HG03108 (cell line): ENCODE results near the gene TTC21A.

Source experiments
- ATAC-seq: cut with Tn5 transposase; IDR thresholded peaks from one replicate; pipeline ENCODE4 v1.9.1; 2021; ENCODE audit warnings: moderate library complexity; ENCODE audit not compliant: unreplicated experiment

The TTC21A gene

DNA sequence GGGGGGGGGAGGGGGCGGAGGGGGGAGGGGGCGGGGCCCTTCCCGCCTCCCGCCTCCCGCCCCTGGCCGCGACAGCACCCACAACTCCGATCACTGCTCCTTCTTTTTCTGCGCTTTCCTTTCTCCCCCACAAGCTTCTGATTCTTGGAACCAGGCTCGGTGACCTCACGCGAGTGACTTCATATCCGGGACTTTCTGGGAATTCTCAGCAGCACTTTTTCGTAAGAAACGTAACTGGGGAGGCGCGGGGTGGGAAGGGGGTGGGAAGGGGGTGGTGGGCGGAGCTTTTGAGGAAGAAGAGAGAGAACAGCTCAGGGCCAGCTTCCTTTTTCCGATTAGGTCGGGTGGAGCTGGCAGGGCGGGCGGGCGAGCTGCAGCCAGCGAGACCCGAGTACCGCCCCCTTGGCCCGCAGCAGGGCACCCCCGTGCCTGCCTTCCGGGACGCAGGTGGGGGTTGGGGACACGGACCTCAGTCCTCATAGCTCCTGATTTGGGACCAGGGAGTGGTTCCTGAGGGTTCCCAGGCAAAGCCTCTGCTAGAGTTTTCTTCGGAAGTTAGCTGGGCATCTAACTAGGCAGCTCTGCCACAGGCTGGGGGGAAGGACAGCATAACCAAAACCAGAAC, 70.3 kb downstream of the TTC21A start:
- ATAC-seq: peak; percentile 37

DNA sequence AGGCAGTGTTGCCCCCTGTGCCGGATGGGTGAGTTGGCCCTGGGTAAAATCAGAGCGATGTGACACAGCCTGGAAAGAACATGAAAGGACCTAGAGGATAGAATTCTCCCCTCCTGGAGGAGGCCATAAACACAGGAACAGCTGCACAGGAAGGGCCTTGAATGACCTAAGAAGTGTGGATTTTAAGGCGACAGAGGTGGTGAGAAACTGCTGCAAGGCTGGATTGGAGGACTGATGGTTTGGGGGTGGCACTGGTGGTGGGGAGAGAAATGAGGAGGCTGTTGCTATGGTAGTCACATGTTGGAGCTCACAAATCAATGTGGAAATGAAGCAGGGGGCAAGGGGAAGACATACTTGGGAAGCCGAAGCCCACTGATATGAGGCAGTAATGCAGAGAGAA, 71.1 kb downstream of the TTC21A start:
- ATAC-seq: no peak

DNA sequence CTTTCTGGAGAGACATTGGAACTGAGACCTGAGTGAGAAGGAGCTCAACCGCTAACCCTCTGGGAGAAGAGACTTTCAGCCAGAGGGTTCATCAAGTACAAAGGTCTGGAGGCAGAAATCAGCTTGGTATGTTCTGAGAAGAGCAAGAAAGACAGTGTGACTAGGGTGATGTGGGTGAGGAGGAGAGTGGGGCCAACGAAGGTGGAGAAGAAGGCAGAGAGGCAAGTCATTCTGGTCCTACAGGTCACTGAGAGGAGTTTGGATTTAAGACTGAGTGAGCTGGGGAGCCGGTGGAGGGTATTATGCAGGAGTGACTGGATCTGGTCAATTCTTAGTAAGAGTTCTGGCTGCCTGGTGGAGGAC, 72.7 kb downstream of the TTC21A start:
- ATAC-seq: no peak

DNA sequence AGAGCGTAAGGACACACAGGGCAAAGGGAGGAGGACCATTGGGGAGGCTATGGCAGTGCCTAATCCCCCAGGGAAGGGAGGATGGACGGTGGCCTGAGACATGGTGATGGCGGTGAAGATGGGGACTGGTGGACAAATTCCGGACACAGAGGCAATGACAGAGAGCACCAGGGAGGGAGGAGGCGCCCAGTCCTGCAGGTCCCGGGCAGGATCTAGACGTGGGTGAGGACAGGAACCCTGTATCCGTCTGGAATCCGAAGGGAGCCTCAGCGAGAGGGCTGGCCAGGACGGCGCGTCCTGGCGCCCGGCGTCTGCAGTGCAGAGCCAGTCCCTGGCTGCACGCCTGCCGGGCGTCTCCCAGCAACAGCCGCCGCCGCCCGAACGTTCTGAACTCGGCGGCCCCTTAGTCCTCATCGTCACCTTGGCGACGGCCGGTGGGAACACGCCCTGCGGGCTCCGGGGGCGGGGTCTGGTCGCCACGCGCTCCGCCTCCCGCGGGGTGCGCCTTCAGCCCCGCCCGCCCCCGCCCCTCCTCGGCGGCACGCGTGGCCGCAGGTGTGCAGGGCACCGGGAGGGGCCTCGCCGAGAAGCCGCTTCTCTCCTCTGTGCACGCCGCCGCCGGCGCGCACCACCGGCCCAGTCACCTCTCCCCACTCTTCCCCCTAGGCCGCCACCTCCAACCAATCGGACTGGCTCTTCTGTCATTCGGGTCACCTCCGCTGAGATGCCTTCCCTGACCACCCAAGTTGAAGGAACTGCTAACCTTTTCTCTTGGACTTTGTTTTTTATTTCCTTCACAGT, 73.3 kb downstream of the TTC21A start:
- peak; percentile 91 for ATAC-seq

DNA sequence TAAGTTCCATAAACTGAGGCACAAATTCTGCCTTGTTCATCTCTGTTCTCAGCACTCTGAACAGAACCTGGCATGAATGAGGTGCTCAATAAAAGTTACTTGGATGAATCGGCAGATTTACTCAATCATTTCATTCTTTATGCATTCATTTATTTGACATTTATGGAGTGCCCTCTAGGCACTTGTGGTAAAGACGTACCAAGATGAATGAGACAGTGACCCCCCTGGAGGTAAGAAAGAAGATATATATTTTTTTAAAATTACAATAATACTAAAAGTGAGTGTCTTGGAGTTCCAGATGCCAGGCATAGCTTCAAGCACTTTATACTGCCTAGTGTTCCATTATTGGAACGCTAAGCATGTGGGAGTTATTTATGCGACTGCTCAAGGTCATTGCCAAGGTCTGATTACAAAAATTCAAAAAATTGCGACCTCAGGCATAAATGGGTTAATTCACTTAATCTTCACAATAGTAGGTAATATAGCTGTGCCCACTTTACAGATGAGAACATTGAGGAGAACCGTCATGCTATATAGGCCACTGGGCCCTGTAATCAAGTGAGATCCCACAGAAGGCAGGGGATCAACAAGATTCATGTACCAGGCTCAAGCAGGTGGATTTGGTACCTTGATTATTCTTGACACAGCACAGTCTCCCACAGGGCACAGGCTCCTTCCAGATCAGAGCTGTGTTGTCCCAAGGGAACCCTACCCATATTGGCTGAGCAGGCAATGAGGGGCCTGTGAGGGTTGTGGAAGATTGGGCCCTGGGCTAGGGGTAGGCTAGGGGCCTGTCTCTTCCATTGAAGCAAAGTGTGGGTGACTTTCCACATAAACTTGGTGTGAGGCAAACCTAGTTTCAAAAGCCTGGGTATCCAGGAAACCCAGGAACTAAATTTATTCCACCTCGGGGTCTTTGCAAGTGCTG, 74.2 kb downstream of the TTC21A start:
- ATAC-seq: no peak

DNA sequence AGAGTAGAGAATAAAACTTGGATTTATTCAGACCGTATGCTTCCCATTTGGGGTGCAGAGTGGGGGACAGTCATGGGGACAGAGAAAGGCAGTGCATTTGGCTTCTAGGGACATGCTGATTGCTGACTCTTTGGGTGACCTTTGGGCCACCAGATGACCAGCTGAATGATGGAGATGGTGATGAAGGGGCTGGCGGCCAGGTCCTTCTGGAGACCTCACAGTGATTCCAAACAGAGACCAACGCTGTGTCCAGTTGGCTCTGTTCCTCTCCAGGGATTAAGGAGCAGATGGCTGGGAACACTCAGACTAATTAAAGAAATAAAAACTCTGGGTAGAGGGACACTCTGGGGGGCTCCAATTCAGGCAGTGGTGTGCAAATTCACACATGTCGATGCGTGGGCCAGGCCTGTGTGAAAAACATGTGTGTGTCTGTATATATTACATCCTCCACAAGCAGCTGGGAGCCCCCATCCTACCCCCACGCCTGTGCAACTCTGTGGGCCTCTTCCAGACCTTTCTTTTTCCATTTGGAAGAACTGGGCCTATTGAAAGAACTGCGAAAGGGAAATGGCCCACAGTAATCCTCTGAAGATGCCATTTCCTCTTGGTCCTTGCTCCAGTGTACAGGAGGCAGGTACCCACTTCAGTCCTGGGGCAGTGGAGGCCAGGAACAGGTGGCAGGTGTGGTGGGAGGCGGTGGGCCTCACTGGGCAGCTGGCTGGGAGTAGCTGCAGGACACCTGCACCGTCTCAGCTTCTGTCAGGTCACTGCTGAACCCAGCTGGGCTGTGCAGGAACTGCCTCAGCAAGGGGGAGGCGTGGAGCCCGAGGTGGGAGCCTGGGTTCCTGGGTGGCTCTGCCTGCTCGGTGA, 76.0 kb downstream of the TTC21A start:
- ATAC-seq: no peak

DNA sequence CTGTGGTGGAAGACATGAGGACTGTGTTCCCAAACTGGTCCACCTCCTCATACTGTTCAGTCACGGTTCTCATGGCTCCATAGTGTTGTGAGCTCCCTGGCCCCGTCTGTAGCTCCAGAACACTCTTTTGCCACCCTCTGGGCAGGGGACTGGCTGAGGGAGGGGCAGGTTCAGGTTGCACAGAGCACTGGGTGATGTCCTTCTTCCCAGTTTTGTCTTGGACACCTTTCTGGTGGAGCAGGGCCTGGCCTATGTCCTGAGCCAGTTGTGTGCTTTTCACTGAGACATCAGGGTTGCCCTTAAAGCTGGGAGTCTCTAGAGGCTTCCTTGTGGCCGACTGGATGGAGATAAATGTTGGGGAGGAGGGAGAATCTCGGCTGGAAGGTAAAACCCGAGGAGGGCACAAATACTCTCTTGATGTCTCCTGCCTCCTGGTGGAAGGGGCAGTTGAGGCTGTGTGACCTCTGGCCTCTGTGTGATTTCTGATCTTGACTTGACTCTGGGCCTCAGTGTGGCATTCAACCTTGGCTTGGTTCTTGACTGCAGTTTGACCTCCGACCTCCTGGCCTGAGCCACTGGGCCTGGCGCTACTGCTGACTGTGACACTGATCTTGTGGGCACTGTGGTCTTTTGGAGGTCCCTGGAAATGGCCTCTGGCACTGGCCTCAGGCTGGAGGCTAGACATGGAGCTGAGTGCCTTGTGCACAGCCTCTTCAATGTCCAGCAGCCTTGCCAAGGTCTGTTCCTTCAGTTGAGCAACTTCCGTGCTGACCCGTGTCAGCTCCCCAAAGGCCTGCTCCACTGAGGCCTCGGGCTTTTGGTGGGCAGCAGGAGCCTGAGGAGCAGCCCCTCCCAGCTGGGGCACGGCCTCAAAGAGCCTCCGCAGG, 76.8 kb downstream of the TTC21A start:
- ATAC-seq: no peak

DNA sequence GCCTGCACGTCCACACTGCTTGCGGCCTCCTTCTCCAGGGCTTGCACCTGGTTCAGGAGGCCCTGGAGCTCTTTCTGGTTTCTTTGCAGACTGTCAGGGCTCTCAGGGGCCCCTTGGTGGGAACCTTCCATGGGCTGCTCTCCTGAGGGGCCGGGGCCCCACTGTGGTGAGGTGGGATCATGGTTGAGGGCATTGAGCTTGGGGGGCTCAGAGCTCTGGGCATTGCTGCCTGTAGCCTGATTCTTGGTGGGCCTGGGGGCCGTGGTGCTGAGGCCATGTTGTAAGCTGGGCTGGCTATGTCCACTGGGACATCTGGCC, 77.4 kb downstream of the TTC21A start:
- no peak for ATAC-seq

DNA sequence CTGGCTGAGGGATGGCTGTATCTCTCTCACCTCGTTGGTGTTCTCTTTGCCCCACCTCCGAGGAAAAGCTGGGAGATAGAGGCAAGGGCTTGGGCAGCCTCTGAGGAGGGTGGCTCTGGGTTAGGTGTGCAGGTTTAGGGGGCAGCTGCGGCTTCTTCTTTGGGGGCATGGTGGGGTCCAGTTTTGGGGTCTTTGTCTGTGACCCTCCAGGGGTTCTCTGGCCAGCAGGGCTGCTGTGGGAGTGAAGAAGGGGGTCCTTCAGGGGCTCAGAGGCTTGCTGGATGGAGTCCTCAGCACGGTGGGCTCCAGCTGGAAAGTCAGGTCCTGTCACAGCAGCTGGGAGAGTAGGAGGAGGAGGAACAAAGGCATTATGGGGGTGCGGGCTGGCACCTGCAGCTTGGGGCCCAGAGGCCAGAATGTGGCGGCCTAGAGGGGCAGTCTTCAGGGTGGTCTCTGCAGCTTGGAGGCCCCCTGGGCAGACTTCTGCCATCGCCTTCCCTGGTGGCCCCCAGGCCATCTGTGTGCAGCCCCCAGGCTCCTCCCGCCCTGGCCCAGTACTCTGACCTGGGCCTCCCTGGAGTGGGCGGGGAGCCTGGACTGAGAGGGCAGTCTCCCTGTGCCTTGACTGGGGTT, 78.0 kb downstream of the TTC21A start:
- ATAC-seq: no peak

DNA sequence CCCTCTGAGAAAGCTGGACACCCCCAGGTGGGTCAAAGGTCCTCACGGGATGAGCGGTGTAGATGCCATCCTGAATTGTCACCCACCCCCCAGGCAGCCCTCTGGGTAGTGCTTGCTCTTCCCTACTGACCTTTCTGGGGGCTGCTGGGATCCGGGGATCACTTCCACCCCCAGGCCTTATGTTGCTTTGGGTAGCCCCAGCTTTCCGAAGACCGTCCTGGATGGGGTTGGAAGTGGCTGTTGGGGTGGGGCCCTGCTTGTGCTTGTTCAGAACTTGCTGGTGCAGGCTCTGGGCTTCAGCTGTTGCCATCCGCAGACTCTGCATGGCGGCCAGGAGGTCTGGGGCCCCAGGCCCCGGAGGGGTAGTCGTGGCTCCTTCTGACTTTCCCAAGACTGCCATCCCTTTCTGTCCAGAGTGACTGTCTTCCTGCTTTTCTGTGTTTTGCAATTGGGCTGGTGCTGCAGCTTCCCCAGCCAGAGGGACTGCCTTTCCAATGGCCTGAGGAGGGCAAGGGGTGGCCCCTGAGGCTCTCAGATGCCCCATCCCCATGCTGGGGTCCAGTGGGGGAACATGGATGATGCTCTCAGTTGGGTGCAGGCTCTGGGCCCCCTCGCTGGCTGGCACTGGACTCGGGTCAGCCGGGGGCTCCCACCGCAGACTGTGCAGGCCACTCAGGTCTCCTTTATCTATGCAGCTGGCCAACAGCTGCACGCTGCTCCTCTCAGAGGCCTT, 78.6 kb downstream of the TTC21A start:
- ATAC-seq: no peak

DNA sequence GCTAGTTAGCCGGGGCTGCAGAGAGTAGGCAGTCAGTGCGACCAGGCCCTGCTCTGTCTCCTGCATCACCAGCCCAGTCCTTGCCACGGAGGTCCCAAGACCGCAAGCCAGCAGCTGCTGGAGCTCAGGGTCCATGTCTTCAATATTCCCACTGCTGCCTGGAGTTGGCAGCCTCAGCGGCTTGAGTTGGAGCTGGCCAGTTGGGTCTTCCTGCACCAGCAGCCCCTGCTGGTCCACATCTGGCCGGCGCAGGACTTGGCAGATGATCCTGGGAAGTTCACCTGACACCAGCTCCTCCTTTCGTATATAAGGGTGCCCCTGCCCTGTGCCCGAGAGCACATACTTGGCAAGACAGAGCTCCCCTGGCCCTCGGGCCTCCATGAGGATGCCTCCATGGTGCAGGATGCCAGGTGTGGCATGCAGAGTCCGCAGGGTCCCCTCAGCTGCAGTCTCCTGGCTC, 79.2 kb downstream of the TTC21A start:
- no peak for ATAC-seq

DNA sequence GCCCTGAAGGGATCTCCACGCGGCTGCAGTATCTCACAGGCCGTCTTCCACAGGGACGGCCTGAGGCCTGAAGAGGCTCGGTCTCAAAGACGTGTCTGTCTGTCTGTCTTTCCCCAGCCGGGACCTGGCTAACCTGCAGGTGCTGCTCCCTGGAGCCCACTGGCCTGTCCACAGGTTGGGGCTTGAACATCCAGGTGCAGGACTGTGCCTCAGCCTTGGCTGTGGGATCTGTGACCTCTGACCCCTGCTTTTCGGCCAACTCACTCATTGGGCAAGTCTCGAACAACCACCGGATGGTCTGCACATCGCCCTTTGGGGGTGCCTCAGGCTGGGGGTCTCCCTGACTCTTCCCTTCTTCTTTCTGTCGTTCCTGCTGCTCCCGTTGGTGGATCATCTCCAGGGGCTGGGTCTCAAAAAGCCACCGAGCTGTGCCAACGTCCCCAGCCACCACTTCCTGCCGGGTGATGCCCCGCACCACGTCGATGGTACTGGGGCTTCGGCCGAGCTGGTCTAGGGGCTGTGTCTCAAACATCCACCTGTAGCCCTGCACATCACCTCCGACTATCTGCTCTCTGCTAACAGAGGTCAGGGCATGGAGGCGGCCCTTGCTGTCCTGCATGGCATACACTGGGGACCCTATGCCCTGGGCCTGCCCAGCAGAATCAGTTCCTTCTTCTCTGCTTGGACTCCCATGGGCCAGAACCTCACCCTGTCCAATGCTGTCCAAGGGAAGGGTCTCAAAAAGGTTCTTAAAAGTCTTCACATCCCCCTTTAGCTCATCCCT, 80.1 kb downstream of the TTC21A start:
- no peak for ATAC-seq
